Adrenal gland (tissue), 12 donors: ENCODE data around the gene CALML6. TPM values are rescaled to one million over a fixed set of nuclear protein-coding genes. Genes with fewer than 3 reads are reported as not detected.

Experiments
- DNase-seq, 7 donors: peaks; one replicate each; pipeline ENCODE4 v3.0.0-alpha.2; 2019 to 2020
- H3K27ac ChIP-seq, 5 donors: fragments of 200-600 bp; sonication (generic) in 4 of 5; 1 replicate in 3 of 5; 2 replicates in 2 of 5; pipeline versions ENCODE4 v1.5.1 to v1.8.0; 2016 to 2020; ENCODE audit warnings: mild to moderate bottlenecking in 1 of 5
- H3K27me3 ChIP-seq: fragments of 200-600 bp; 2 replicates; pipeline ENCODE4 v1.8.0; 2021
- H3K36me3 ChIP-seq, 2 donors: fragments of 200-600 bp; replicated peaks in 1 of 2; 1 replicate in 1 of 2; 2 replicates in 1 of 2; pipeline versions ENCODE4 v1.5.1 to v1.8.0; 2018 to 2022
- H3K4me1 ChIP-seq, 2 donors: fragments of 200-600 bp; replicated peaks in 1 of 2; 1 replicate in 1 of 2; 2 replicates in 1 of 2; pipeline versions ENCODE4 v1.5.1 to v1.8.0; 2018 to 2021
- H3K4me3 ChIP-seq, 4 donors: fragments of 200-600 bp; sonication (generic) in 3 of 4; one replicate each; pipeline ENCODE4 v1.5.1; 2016 to 2018
- H3K9me3 ChIP-seq, 3 donors: fragments of 200-600 bp; sonication (generic) in 1 of 3; replicated peaks in 1 of 3; 1 replicate in 2 of 3; 2 replicates in 1 of 3; pipeline versions ENCODE4 v1.5.1 to v1.8.0; 2016 to 2021
- CTCF ChIP-seq, 6 experiments: fragments of 450-650 bp in 4 of 6; fragments of 200-600 bp in 2 of 6; sonication (generic) in 1 of 6; IDR thresholded peaks; 1 replicate in 5 of 6; 2 replicates in 1 of 6; pipeline versions ENCODE4 v1.5.1 to v1.8.0; 2016 to 2021; ENCODE audit warnings: antibody characterized with exemption in 6 of 6, mild to moderate bottlenecking in 2 of 6, moderate library complexity in 1 of 6
- POLR2A ChIP-seq, 2 donors: fragments of 450-650 bp; IDR thresholded peaks; one replicate each; pipeline ENCODE4 v1.6.1; 2017; ENCODE audit warnings: antibody characterized with exemption in 2 of 2, mild to moderate bottlenecking in 2 of 2, moderate library complexity in 1 of 2
- WGBS, 4 donors: extraction: QIAGEN DNeasy Blood & Tissue Kit in 2 of 4; methylation state at CpG; one replicate each; pipeline versions ENCODE4 v1.1.5 to v1.1.7; 2013 to 2017; 5-methylcytosine and 5-hydroxymethylcytosine counted together
- intact Hi-C, 2 donors: fragments of 100-400 bp; cut with DNase I; formaldehyde crosslinking; loops; one replicate each; pipeline versions ENCODE4 v1.14.1 to v1.15.0; 2022 to 2023
- polyA plus RNA-seq, 3 donors: library from polyadenylated mRNA; stranded (reverse); fragments of 200-250 nt in 2 of 3; fragments of 350-450 nt in 1 of 3; fragmentation: Illumina TruSeq in 1 of 3; extraction: RNeasy Lipid Tissue Mini Kit (QIAGEN cat#74804) in 1 of 3; gene quantifications; one replicate each; pipeline ENCODE4 v1.2.3, GENCODE V29; 2013 to 2014
- total RNA-seq, 9 donors: library from RNA; depleted of rRNA in 4 of 9; stranded (reverse); fragments of >200 nt in 4 of 9; fragments of 120-200 nt in 1 of 9; fragmentation: NEBNext Ultra II Directional in 1 of 9; extraction: Animal tissue kit (Norgen Biotek cat#: 25700) in 1 of 9; gene quantifications; one replicate each; pipeline versions ENCODE4 v1.1.0 to v1.2.4, GENCODE V29; 2013 to 2023
- donor health status: healthy with polysubstance abuse.
- donor health status: Bipolar disorder and iron deficiency.
- donor health status: DM: yes; HTN: yes; CAD: no.
- donor health status: DM: no; HTN: no; CAD: no.
- donor health status: DM: no; HTN: no; CAD: no.
- donor health status: DM: yes; HTN: yes; CAD: no.

The CALML6 gene
- total and polyA plus RNA-seq, 12 donors, result 0.17 to 4.7 (median 0.48) TPM; not detected in 6

GRCh38 chr1:1945782-1946393 lies 30.8 kb downstream of the CALML6 start:
- H3K9me3 ChIP-seq, result no peaks in the 10 kb centered on the region
- H3K27ac ChIP-seq, result no peak overlapping the region
- no peaks in the 10 kb centered on the region for H3K36me3 ChIP-seq
- peaks cover 0 to 4% of the 10 kb centered on the region in 2 donors for H3K4me1 ChIP-seq
- TF ChIP-seq CTCF (IDR thresholded peaks at IDR 0.05) (no peak), POLR2A (IDR thresholded peaks at IDR 0.05) (no peak)
- 75 to 78% (median 76%) methylated on average over 21 to 29 of the region's 29 CpGs for WGBS, 4 donors
- no peak overlapping the region for H3K4me3 ChIP-seq
- no peaks in the 10 kb centered on the region for H3K27me3 ChIP-seq
- intact Hi-C loops, result no loop called here
- DNase-seq, result no peak

- Histone ChIP-seq H3K4me1 (peaks cover 0 to 4% of the 10 kb centered on the region in 2 donors), H3K9me3 (no peaks in the 10 kb centered on the region), H3K27ac (no peak overlapping the region), H3K36me3 (no peaks in the 10 kb centered on the region), H3K27me3 (no peaks in the 10 kb centered on the region), H3K4me3 (no peak overlapping the region)
- DNase-seq, result peak in 6 of 7 donors; percentile 48 to 76 (median 64)
- intact Hi-C loops, result no loop called here
- WGBS, 4 donors, result 7 to 72% (median 34%) methylated on average over 2 to 11 of the region's 11 CpGs
- TF ChIP-seq POLR2A (IDR thresholded peaks at IDR 0.05) (no peak), CTCF (IDR thresholded peaks at IDR 0.05) (no peak)
Observed at GRCh38 chr1:1946540-1946939, 31.5 kb downstream of the CALML6 start.

GRCh38 chr1:1947493-1947892 lies 32.4 kb downstream of the CALML6 start:
- Histone ChIP-seq H3K27ac (no peak overlapping the region), H3K36me3 (no peaks in the 10 kb centered on the region), H3K4me1 (peaks cover 0 to 4% of the 10 kb centered on the region in 2 donors), H3K9me3 (no peaks in the 10 kb centered on the region), H3K4me3 (no peak overlapping the region), H3K27me3 (no peaks in the 10 kb centered on the region)
- intact Hi-C loops, result no loop called here
- 76 to 89% (median 83%) methylated on average over 14 of the region's 14 CpGs for WGBS, 4 donors
- TF ChIP-seq POLR2A (IDR thresholded peaks at IDR 0.05), result no peak
- no peak for TF ChIP-seq CTCF (IDR thresholded peaks at IDR 0.05)
- no peak for DNase-seq

GRCh38 chr1:1948783-1949182 lies 33.7 kb downstream of the CALML6 start:
- intact Hi-C loops, result no loop called here
- WGBS, 4 donors, result 60 to 80% (median 69%) methylated on average over 1 of the region's 1 CpG
- DNase-seq, result no peak
- Histone ChIP-seq H3K4me1 (peaks cover 0 to 4% of the 10 kb centered on the region in 2 donors), H3K27me3 (no peaks in the 10 kb centered on the region), H3K9me3 (no peaks in the 10 kb centered on the region), H3K4me3 (no peak overlapping the region), H3K36me3 (no peaks in the 10 kb centered on the region), H3K27ac (no peak overlapping the region)
- TF ChIP-seq POLR2A (IDR thresholded peaks at IDR 0.05) (no peak), CTCF (IDR thresholded peaks at IDR 0.05) (no peak)
